Measurements from ENCODE around the gene GALNT10. TPM values are rescaled to one million over a fixed set of nuclear protein-coding genes. Genes with fewer than 3 reads are reported as not detected.
A peak's percentile ranks its signal among the peaks of the same experiment; 100 is the strongest.

GALNT10 gene
- total and polyA plus RNA-seq, 2 of the 4 experiments (the other 2 are of a cell fraction), result 46.2 to 67.0 TPM

DNA sequence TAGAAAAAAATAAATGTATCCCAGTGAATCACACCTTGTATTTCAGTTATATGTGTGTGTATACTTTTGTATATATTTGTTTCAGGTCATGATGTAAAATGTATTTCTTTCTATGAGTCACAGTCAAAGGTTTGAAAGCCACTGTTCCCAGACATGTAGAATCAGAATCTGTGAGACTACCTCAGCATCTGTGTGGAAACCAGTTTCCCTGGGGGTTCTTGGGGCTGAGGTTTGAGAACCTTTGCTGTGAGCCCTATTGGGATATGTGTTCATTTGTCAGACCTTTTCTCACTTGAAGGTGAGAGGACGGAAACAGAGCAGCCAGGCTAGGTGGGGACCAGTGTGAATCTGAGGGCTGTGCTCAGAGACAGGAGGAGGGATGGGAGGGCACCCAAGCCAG, 176.6 kb downstream of the GALNT10 start:
- peak overlapping the region; percentile 84 for H3K18ac ChIP-seq (ENCODE audit: low read depth, low read length)
- peak overlapping the region; percentile 62 for H3K23ac ChIP-seq (ENCODE audit: low read depth, low read length)
- no peak overlapping the region for H3K4me2 ChIP-seq (ENCODE audit: low read depth, low read length)
- DNase-seq (peak; percentile 87), ATAC-seq (ENCODE audit: low read depth) (no peak)
- no peaks in the 10 kb centered on the region for H3K36me3 ChIP-seq (ENCODE audit: control insufficient read depth, insufficient read depth, low read length)
- no peak overlapping the region for H2AFZ ChIP-seq (replicated peaks; ENCODE audit: low read length, poor library complexity)
- H2AK9ac ChIP-seq (replicated peaks; ENCODE audit: low read depth, low read length, poor library complexity), result peak overlapping the region; percentile 85
- intact Hi-C loops (cut with micrococcal nuclease) (loop anchor here (5.0 kb wide), 1 partner anchor 80 kb away; no protein-coding TSS in a partner anchor), dilution Hi-C loops (cut with HindIII; ENCODE audit: low sequenced_read_pairs, unreplicated experiment) (no loop called here), in situ Hi-C loops (cut with MboI; ENCODE audit: low sequenced_read_pairs) (no loop called here)
- peak overlapping the region; percentile 68 to 78; a peak in 3 of 4 replicates for H4K8ac ChIP-seq (ENCODE audit: low read depth in 2 of 2, low read length in 2 of 2)
- peaks cover 21 to 72% of the 10 kb centered on the region in 2 experiments for H3K79me1 ChIP-seq (ENCODE audit: low read depth in 1 of 2, low read length in 2 of 2)
- POLR2A ChIA-PET (ENCODE audit: unreplicated experiment), result no interaction called here
- H3K4me1 ChIP-seq (ENCODE audit: control insufficient read depth, insufficient read depth, low read length), result peaks cover 36% of the 10 kb centered on the region
- H2BK20ac ChIP-seq (ENCODE audit: low read depth, low read length), result peak overlapping the region; percentile 93; the same call in 1 of the 2 replicates
- no CpG with 5 or more reads among the region's 1 CpG for WGBS, 2 experiments (ENCODE audit: extremely low coverage in 2 of 2, insufficient read length in 1 of 2)
- no peaks in the 10 kb centered on the region for H3K9me3 ChIP-seq (ENCODE audit: control insufficient read depth, insufficient read depth, low read length)
- peak overlapping the region; percentile 92 for H2BK5ac ChIP-seq (ENCODE audit: low read depth, low read length, poor library complexity, severe bottlenecking)
- peak overlapping the region; percentile 76; the same call in 2 of the 3 replicates for H2BK15ac ChIP-seq (ENCODE audit: low read depth, low read length)
- no peaks in the 10 kb centered on the region for H3K27me3 ChIP-seq (ENCODE audit: control insufficient read depth, insufficient read depth, low read length)
- H3K4ac ChIP-seq (ENCODE audit: low read depth, low read length), result peak overlapping the region; percentile 98
- H3K14ac ChIP-seq (replicated peaks; ENCODE audit: low read depth, low read length), result peak overlapping the region; percentile 61
- peak overlapping the region; percentile 90 for H3K27ac ChIP-seq (ENCODE audit: insufficient read depth, low read length)
- H3K9ac ChIP-seq (ENCODE audit: low read depth, low read length), result no peak overlapping the region
- H3K56ac ChIP-seq (ENCODE audit: extremely low read depth, insufficient read depth, low read length), result peak overlapping the region; percentile 55
- peak overlapping the region; percentile 94 for H4K91ac ChIP-seq (ENCODE audit: insufficient read depth, low read depth, low read length)
- no peak overlapping the region for H3K4me3 ChIP-seq (ENCODE audit: insufficient read depth, low read depth, low read length)
- TF ChIP-seq RCOR1 (IDR thresholded peaks at IDR 0.05; ENCODE audit: insufficient replicate concordance, low read length) (no peak), MAFK (IDR thresholded peaks at IDR 0.05; ENCODE audit: low read depth, low read length) (no peak), CHD1 (IDR thresholded peaks at IDR 0.05; ENCODE audit: low read depth, low read length) (no peak), RFX5 (IDR thresholded peaks at IDR 0.05; ENCODE audit: low read depth, low read length) (no peak), SMC3 (IDR thresholded peaks at IDR 0.05; ENCODE audit: low read depth, low read length) (no peak), RAD21 (IDR thresholded peaks at IDR 0.05; ENCODE audit: low read length) (no peak), FOS (IDR thresholded peaks at IDR 0.05; ENCODE audit: low read depth, low read length) (peak; percentile 56; the same call in 1 of the 2 replicates), USF2 (IDR thresholded peaks at IDR 0.05; ENCODE audit: low read depth, low read length) (no peak), CEBPB (IDR thresholded peaks at IDR 0.05; ENCODE audit: low read depth, low read length) (0 out of 2 replicates have a peak, but pooled peaks have one; percentile 39), MXI1 (IDR thresholded peaks at IDR 0.05; ENCODE audit: borderline replicate concordance, low read depth, low read length) (no peak), NFE2L2 (IDR thresholded peaks at IDR 0.05; ENCODE audit: low read depth, low read length) (no peak), POLR2A (IDR thresholded peaks at IDR 0.05; ENCODE audit: low read depth, low read length) (no peak)
- TF ChIP-seq, protein P1, sequence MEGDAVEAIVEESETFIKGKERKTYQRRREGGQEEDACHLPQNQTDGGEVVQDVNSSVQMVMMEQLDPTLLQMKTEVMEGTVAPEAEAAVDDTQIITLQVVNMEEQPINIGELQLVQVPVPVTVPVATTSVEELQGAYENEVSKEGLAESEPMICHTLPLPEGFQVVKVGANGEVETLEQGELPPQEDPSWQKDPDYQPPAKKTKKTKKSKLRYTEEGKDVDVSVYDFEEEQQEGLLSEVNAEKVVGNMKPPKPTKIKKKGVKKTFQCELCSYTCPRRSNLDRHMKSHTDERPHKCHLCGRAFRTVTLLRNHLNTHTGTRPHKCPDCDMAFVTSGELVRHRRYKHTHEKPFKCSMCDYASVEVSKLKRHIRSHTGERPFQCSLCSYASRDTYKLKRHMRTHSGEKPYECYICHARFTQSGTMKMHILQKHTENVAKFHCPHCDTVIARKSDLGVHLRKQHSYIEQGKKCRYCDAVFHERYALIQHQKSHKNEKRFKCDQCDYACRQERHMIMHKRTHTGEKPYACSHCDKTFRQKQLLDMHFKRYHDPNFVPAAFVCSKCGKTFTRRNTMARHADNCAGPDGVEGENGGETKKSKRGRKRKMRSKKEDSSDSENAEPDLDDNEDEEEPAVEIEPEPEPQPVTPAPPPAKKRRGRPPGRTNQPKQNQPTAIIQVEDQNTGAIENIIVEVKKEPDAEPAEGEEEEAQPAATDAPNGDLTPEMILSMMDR (conservative IDR thresholded peaks at IDR 0.05; ENCODE audit: low read depth, low read length), result no peak
- no peaks in the 10 kb centered on the region for H4K20me1 ChIP-seq (ENCODE audit: insufficient read depth, low read length)
- H3K9me1 ChIP-seq (ENCODE audit: insufficient read depth, low read length), result peaks cover 51% of the 10 kb centered on the region
- CTCF ChIA-PET, result no interaction called here
- peak overlapping the region; percentile 96 for H2BK120ac ChIP-seq (ENCODE audit: low read depth, low read length)
- peak overlapping the region; percentile 99 for H2AK5ac ChIP-seq (ENCODE audit: low read depth, low read length)
- H4K5ac ChIP-seq (ENCODE audit: low read depth, low read length), result peak overlapping the region; percentile 46
- BruUV-seq (replicated peaks), result no TSS peak

Measured in IMR-90 (cell line).